Activated CD8-positive, alpha-beta memory T cell treated with anti-CD3 and anti-CD28 coated beads, Interleukin-2, amount 50 U/mL, for 24 hours (primary cell): ENCODE data around the gene SUN2.

Experiments
- DNase-seq: peaks from one replicate; pipeline ENCODE4 v3.0.0-alpha.2; 2020; ENCODE audit errors: extremely low read depth

SUN2 gene

GRCh38 chr22:38697425-38698089 lies 58.2 kb downstream of the SUN2 start:
- no peak for DNase-seq

GRCh38 chr22:38696606-38697424 lies 59.0 kb downstream of the SUN2 start:
- DNase-seq: no peak

DNA sequence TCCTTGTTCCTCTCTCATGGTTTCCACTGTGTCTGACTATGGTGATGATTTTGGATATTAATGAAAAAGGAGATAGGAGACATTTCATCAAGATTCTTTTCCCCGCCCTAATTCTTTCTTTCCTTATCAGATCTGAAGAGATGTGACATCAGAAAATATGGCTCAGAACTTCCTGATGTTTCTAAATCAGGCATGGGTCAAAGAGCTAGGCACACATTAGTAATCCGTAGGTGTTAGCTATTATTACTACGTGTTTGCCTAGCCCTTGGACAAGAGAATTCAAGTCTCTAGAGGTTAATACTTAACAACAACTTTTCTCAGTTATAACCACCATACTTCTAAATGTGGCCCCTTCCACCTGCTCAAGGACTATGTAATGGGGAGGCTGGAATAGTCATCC lies 60.9 kb downstream of the SUN2 start:
- DNase-seq: no peak

DNA sequence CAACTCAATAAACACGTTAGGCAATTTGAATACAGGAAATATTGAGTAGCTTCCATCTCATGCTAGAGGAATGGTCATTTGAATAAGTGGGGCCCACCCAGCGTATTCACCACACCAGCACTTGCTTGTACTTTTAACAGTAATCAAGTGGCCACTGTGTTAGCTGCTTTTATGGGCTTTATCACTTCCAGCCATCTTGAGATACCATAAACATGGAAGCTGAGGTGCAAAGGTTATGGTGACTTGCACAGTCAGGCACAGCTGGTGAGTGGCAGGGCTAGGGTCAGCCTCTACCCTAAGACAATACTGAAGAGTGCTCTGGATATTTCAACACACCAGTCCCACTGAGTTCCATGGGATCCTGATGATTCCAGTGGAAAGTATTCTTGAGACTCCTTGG lies 61.7 kb downstream of the SUN2 start:
- DNase-seq: no peak

- DNase-seq: no peak
These were observed 66.1 kb downstream of the SUN2 start for GRCh38 chr22:38689651-38690050.

- no peak for DNase-seq
These were observed 70.0 kb downstream of the SUN2 start for GRCh38 chr22:38685761-38686160.

DNA sequence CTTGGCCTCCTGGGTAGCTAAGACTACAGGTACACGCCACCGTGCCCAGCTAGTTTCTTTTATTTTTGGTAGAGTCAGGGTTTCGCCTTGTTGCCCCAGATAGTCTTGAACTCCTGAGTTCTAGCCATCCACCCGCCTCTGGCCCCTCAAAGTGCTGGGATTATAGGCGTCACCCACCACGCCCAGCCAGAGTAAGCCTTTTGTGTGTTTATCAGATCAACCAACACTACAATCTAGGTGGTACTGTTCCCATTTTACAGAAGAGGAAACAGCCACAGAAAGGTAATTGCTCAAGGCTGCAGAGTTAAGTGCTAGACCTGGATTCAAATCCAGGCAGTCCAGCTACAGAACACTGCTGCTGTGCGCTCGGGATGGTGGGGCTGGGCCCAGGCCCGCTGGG lies 70.9 kb downstream of the SUN2 start:
- DNase-seq: no peak
